22Rv1 (cell line): Measurements from ENCODE around the gene TBX15.

Experiments used
- ZFX ChIP-seq: fragments of 450-650 bp; IDR thresholded peaks from 2 replicates; pipeline ENCODE4 v1.6.1; 2017; ENCODE audit warnings: antibody characterized with exemption, borderline replicate concordance
- TF ChIP-seq, protein P1 (sequence below): fragments of 450-650 bp; IDR thresholded peaks from 2 replicates; pipeline ENCODE4 v1.5.1; 2017; ENCODE audit warnings: mild to moderate bottlenecking

DNA sequence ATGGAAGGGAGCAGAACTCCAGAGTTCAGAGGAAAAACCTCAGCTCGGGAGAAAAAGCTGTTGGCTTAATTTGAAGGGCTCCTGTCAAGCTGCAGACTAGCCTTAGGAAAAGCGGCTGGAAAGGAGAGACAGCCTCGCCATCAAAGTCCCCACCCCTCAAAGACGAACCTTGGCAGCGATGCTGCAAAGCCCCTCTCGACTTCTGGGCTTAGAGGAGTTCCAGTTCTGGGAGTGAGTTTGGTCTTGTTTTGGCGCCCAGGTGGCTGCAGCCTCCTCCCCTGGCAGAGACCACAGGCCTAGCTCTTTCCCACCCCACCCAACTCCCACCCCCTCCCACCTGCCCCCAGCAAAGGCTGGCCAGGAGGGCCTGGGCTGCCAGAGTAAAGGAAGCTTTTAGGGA, 9.1 kb upstream of the TBX15 start:
- TF ChIP-seq, protein P1, sequence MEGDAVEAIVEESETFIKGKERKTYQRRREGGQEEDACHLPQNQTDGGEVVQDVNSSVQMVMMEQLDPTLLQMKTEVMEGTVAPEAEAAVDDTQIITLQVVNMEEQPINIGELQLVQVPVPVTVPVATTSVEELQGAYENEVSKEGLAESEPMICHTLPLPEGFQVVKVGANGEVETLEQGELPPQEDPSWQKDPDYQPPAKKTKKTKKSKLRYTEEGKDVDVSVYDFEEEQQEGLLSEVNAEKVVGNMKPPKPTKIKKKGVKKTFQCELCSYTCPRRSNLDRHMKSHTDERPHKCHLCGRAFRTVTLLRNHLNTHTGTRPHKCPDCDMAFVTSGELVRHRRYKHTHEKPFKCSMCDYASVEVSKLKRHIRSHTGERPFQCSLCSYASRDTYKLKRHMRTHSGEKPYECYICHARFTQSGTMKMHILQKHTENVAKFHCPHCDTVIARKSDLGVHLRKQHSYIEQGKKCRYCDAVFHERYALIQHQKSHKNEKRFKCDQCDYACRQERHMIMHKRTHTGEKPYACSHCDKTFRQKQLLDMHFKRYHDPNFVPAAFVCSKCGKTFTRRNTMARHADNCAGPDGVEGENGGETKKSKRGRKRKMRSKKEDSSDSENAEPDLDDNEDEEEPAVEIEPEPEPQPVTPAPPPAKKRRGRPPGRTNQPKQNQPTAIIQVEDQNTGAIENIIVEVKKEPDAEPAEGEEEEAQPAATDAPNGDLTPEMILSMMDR = no peak
- no peak for TF ChIP-seq ZFX
